Neural crest cell (in vitro differentiated cells): ENCODE results near the gene FGFBP1. TPM values are rescaled to one million over a fixed set of nuclear protein-coding genes. Genes with fewer than 3 reads are reported as not detected.

Experiments used
- DNase-seq: peaks from one replicate; pipeline ENCODE4 v3.0.0; 2021; ENCODE audit warnings: low read depth, mixed read lengths, low spot score
- H3K27ac Mint-ChIP-seq: one replicate; pipeline ENCODE4 v1.8.0; 2021; ENCODE audit warnings: mild to moderate bottlenecking, mixed read lengths; ENCODE audit not compliant: unreplicated experiment
- H3K27me3 Mint-ChIP-seq: 2 replicates; pipeline ENCODE4 v1.8.0; 2021; ENCODE audit warnings: low read depth, mild to moderate bottlenecking, mixed read lengths
- H3K36me3 Mint-ChIP-seq: 2 replicates; pipeline ENCODE4 v1.8.0; 2021; ENCODE audit warnings: low read depth, mild to moderate bottlenecking, mixed read lengths
- H3K4me1 Mint-ChIP-seq: 2 replicates; pipeline ENCODE4 v1.8.0; 2021; ENCODE audit warnings: mixed read lengths
- H3K4me3 Mint-ChIP-seq: one replicate; pipeline ENCODE4 v1.8.0; 2021; ENCODE audit warnings: mild to moderate bottlenecking, mixed read lengths
- H3K9me3 Mint-ChIP-seq: 2 replicates; pipeline ENCODE4 v1.8.0; 2021; ENCODE audit warnings: mixed read lengths
- CTCF ChIP-seq: fragments of 200-600 bp; sonication (generic); conservative IDR thresholded peaks from 2 replicates; pipeline ENCODE4 v1.5.0; 2021; ENCODE audit warnings: antibody characterized with exemption, mild to moderate bottlenecking
- total RNA-seq: library from RNA; stranded (reverse); gene quantifications from 2 replicates; pipeline ENCODE4 v1.2.1, GENCODE V29; 2021

FGFBP1 gene
- total RNA-seq, 1 donor from 2014 or later: not detected

DNA sequence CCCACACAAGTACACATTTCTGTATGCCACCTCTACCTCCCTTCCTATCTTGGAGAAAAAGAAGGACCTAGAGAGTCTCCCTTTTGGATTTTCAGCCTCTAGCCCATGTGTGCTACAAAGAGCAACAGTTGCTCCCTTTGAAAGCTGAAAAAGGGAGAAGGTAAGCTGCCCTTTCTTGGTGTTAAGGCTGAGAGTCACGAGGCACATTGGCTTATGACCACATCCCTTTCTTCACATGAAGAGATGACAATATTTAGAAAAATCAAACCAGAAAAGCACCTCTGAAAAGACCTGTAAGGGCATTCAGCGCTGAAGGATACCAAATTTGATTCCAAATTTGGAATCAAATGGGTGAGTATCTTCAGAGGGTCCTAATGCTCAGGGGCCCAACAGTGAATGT lies 6.4 kb upstream of the FGFBP1 start:
- Mint-ChIP-seq H3K36me3 (no peaks in the 10 kb centered on the region), H3K27ac (no peak overlapping the region), H3K4me3 (no peak overlapping the region), H3K9me3 (peaks cover 3% of the 10 kb centered on the region), H3K4me1 (no peaks in the 10 kb centered on the region), H3K27me3 (no peaks in the 10 kb centered on the region)
- no peak for DNase-seq
- no peak for TF ChIP-seq CTCF

DNA sequence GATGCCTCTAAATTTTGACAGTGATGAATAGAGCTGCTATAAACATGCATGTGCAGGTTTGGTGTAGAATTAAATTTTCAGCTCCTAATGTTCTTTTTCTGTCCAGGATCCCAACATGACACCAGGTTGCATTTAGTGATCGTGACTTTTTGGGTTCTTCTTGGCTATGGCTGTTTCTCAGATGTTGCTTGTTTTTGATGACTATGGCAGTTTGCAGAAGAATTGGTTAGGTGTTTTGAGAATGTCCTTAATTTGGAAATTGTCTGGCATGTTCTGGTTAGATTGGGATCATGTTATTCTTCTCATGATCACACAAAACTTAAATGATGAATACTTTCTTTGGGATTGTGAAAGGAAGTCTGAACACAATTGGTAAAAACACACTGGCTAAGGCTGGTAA lies 3.7 kb upstream of the FGFBP1 start:
- Mint-ChIP-seq H3K27me3 (no peaks in the 10 kb centered on the region), H3K27ac (no peak overlapping the region), H3K4me1 (no peaks in the 10 kb centered on the region), H3K36me3 (no peaks in the 10 kb centered on the region), H3K9me3 (peaks cover 3% of the 10 kb centered on the region), H3K4me3 (no peak overlapping the region)
- no peak for DNase-seq
- no peak for TF ChIP-seq CTCF

DNA sequence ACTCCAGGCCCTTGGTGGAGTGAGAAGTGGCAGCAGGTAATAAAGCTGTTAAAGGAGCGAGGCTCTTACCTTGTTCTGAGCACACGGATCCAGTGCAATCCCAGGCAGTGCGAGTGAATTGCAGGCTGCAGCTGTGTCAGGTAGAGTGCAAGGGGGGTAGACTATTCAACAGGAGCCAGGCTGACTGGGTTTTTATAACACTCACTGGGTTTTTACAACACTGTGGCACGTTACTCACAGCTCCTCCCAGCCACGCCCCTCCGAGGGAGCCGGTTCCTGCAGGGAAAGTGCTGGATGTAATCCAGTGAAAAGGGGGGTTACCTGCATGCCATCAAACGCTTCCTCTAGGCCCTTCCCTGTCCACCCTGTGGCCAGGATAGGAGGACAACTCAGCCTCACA lies 358 bp downstream of the FGFBP1 start:
- H3K4me3 Mint-ChIP-seq: no peak overlapping the region
- no peak overlapping the region for H3K27ac Mint-ChIP-seq
- no peaks in the 10 kb centered on the region for H3K27me3 Mint-ChIP-seq
- no peaks in the 10 kb centered on the region for H3K4me1 Mint-ChIP-seq
- H3K9me3 Mint-ChIP-seq: no peaks in the 10 kb centered on the region
- DNase-seq: no peak
- H3K36me3 Mint-ChIP-seq: no peaks in the 10 kb centered on the region
- TF ChIP-seq CTCF: no peak

GRCh38 chr4:15936495-15936894 lies 2.0 kb downstream of the FGFBP1 start:
- H3K27ac Mint-ChIP-seq: no peak overlapping the region
- H3K36me3 Mint-ChIP-seq: no peaks in the 10 kb centered on the region
- H3K4me1 Mint-ChIP-seq: no peaks in the 10 kb centered on the region
- no peak for DNase-seq
- no peak overlapping the region for H3K4me3 Mint-ChIP-seq
- H3K27me3 Mint-ChIP-seq: no peaks in the 10 kb centered on the region
- peaks cover 5% of the 10 kb centered on the region for H3K9me3 Mint-ChIP-seq
- no peak for TF ChIP-seq CTCF

DNA sequence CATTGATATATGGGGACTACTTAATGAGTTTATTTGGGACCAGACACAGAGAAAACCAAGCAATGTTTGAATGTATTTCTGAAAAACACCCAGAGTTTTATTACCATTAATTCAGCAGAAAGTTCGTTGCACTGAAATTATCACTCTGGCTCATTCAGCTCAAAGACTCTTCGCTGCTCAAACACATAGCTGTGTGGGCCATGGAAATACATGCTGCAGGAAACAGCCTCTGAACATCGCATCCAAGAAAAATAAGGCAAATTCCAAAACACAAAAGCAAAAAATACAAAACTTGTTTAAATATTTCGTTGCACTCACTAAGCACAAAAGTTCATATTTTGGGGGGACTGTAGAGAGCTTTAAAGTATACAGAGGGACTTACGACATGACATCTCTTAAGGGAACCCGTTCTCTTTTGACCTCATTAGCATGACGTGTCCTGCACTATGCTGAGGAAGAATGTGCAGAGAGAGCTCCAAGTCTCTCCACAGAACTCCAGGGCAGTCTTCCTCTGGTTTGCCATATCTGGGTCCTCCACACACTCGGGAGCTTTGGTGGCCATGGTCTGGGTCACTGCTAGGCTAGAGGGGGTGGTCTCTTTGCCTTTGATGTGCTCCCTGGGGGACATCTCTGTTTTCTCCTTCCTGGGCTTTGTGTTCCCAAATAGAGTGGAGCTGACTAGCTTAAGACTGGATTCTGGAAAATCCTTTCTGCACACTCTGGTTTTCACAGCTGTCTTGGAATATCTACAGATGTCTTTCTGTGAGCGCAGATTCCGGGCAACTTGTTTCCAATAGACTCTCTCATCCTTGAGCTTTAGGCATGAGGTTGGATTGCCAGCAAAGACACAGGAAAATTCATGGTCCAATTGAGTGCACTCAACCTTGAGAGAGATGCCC lies 2.8 kb downstream of the FGFBP1 start:
- H3K4me1 Mint-ChIP-seq: no peaks in the 10 kb centered on the region
- no peaks in the 10 kb centered on the region for H3K36me3 Mint-ChIP-seq
- H3K27me3 Mint-ChIP-seq: no peaks in the 10 kb centered on the region
- no peak overlapping the region for H3K4me3 Mint-ChIP-seq
- no peak for TF ChIP-seq CTCF
- peaks cover 5% of the 10 kb centered on the region for H3K9me3 Mint-ChIP-seq
- H3K27ac Mint-ChIP-seq: no peak overlapping the region
- no peak for DNase-seq
